AG04449 (cell line): ENCODE measurements around the gene KHDC4.
A peak's percentile ranks its signal among the peaks of the same experiment; 100 is the strongest.

Source experiments
- CTCF ChIA-PET: fragments of 350-600 bp; formaldehyde crosslinking; extraction: SDS; loops from one replicate; lab custom pipeline; 2021; ENCODE audit warnings: antibody characterized with exemption; lab: Yijun Ruan, JAX
- POLR2A ChIA-PET: fragments of 400-600, 350-600 bp; formaldehyde crosslinking; extraction: SDS; loops from one replicate; lab custom pipeline; 2020; ENCODE audit warnings: antibody characterized with exemption, inconsistent platforms; lab: Yijun Ruan, JAX
- DNase-seq: peaks from one replicate; pipeline ENCODE4 v3.0.0-alpha.2; 2010; ENCODE audit warnings: low read depth, low spot score
- H3K4me3 ChIP-seq: 2 replicates; pipeline ENCODE4 v1.5.1; 2011; ENCODE audit warnings: low read depth, mild to moderate bottlenecking, control low read depth, low read length
- TF ChIP-seq, protein P1 (sequence below): IDR thresholded peaks from one replicate; pipeline ENCODE4 v1.5.1; 2011; ENCODE audit warnings: mild to moderate bottlenecking, moderate library complexity, low read length, control low read depth, inconsistent platforms; ENCODE audit not compliant: insufficient read depth; ENCODE audit errors: missing control alignments

The KHDC4 gene

DNA sequence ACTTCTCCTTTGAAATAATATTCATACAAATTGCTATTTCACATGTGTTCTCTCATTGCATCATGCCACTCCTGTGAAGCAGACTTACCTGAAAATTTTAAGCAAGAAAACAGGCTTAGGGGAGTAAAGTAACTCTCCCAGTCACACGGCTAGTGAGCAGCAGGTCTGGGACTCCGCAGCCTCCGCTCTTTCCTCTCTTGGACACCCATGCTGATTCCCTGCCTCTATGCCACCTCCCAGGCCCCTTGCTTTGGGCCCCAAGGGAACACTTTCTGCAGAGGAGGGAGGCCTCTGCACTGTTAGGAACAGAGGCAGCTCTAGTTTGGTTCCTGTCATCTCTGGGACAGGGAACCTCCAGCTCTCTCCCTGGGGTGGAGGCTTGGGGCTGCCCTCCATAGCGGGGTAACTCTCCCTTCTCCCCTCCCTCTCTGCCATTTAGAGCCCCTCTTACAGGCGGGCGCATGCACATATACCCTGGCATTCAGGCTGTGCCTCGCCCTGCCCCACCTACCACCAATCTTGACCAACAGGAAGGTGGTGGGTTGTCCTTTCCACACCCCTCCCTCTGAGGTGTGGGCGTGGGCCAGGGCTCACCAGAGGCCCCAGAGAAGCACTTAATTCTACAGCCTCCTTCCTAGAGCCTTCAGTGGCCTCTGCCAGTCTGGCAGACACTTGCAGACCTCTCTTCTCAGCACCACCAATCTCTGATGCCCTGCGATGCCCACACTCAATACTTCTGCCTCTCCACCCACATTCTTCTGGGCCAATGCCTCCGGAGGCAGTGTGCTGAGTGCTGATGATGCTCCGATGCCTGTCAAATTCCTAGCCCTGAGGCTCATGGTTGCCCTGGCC is 7.0 kb upstream of the KHDC4 start, which contains the start of gene RXFP4:
RXFP4 (plus strand) TSS at position 646 of the 852 bp plus-strand sequence; CDS start at position 718, 72 bp downstream.
- TF ChIP-seq, protein P1, sequence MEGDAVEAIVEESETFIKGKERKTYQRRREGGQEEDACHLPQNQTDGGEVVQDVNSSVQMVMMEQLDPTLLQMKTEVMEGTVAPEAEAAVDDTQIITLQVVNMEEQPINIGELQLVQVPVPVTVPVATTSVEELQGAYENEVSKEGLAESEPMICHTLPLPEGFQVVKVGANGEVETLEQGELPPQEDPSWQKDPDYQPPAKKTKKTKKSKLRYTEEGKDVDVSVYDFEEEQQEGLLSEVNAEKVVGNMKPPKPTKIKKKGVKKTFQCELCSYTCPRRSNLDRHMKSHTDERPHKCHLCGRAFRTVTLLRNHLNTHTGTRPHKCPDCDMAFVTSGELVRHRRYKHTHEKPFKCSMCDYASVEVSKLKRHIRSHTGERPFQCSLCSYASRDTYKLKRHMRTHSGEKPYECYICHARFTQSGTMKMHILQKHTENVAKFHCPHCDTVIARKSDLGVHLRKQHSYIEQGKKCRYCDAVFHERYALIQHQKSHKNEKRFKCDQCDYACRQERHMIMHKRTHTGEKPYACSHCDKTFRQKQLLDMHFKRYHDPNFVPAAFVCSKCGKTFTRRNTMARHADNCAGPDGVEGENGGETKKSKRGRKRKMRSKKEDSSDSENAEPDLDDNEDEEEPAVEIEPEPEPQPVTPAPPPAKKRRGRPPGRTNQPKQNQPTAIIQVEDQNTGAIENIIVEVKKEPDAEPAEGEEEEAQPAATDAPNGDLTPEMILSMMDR, result no peak
- POLR2A ChIA-PET, result interaction anchor here (0.9 to 1.6 kb wide), 4 partner anchors 10 to 42 kb away, joined by 3 to 5 read pairs (median 4); no protein-coding TSS in a partner anchor
- no peak within 1 kb of the TSS for H3K4me3 ChIP-seq
- CTCF ChIA-PET, result interaction anchor here (1.0 to 1.7 kb wide), 3 partner anchors 43 to 60 kb away, joined by 3 to 21 read pairs (median 8); no protein-coding TSS in a partner anchor
- no peak for DNase-seq

DNA sequence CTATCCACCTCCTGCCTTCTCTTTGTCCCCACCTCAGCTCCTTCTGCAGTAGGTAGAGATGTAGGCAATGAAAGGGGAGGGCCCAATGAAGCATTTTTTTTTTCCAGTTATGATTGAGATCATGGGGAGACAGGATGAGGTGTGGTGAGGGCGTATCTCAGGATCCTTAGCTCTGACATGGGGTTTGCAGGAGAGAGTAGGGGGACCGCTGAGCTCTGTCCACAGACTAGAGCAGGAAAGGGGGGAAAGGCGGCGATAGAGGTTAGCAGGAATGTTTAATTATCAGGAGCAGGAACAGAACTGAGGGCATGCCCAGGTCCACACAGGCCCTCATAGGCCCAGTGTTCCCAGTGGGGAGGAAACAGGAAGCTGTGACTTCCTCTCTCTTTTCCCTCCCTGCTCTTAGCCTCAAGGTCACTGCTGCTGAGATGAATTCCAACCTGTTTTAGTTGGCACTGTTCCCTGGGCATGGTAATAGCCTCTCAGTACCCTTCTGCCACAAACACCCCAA is 6.3 kb upstream of the KHDC4 start:
- ChIA-PET CTCF (interaction anchor here (1.0 to 1.7 kb wide), 3 partner anchors 44 to 60 kb away, joined by 3 to 21 read pairs (median 8); no protein-coding TSS in a partner anchor), POLR2A (interaction anchor here (0.5 to 1.6 kb wide), 5 partner anchors 10 to 100 kb away, joined by 3 to 5 read pairs (median 3); no protein-coding TSS in a partner anchor)
- no peak for DNase-seq
- TF ChIP-seq, protein P1, result no peak
- H3K4me3 ChIP-seq, result no peak overlapping the region

DNA sequence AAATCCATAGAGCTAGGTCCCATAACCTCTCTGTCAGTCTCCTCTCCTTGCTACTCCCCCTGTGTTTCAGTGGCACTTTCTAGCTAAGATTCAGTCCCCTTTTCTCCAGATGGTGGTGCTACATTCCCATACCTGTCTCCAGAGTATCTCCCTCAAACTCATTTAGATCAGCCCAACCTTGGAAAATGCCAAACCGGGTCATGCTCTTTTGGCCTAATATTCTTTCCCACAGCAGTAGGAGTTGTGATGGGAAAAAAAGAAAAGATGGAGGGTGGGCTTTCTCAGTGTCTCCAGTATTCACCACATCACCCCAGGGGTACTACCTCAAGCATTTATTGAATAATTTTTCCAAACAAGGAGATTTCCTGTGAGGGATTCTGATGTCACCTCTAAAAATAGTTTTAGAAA is 4.0 kb upstream of the KHDC4 start:
- POLR2A ChIA-PET, result interaction anchor here (0.7 to 1.7 kb wide), 5 partner anchors 18 to 52 kb away, joined by 3 to 6 read pairs (median 3); partner anchors contain the start of gene ARHGEF2
- no peak for DNase-seq
- CTCF ChIA-PET, result interaction anchor here (0.6 to 3.5 kb wide), 21 partner anchors 8 to 158 kb away, joined by 3 to 102 read pairs (median 4); partner anchors contain the start of gene MEX3A
- TF ChIP-seq, protein P1, result peak; percentile 66
- H3K4me3 ChIP-seq, result no peak overlapping the region

DNA sequence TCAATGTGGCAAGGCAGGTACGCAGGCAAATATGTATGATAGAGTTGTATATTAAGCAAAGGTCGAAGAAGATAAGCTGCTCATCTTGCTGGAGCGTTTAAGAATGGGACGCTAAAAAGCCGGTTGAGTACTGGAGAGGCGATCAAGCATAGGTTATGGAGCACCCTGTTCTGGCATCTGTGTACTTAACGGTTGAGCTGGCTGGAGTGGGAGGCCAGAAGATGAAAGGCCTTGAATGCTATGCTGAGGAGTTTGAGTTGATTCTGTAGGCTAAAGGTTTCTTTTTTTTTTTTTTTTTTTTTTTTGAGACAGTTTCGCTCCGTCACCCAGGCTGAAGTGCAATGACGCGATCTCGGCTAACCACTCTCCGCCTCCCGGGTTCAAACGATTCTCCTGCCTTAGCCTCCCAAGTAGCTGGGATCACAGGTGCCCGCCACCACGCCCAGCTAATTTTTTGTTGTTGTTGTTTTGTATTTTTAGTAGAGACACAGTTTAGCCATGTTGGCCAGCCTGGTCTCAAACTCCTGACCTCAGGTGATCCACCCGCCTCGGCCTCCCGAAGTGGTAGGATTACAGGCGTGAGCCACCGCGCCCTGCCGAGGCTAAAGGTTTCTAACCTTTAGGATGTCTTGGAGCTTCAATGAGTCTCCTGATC is 850 bp upstream of the KHDC4 start:
- ChIA-PET CTCF (interaction anchor here (1.2 to 4.2 kb wide), 5 partner anchors 14 to 131 kb away, joined by 3 to 60 read pairs (median 4); no protein-coding TSS in a partner anchor), POLR2A (interaction anchor here (0.8 to 1.4 kb wide), 4 partner anchors 8 to 42 kb away, joined by 3 to 5 read pairs (median 4); no protein-coding TSS in a partner anchor)
- no peak for DNase-seq
- H3K4me3 ChIP-seq, result peak overlapping the region; percentile 90
- TF ChIP-seq, protein P1, result no peak

DNA sequence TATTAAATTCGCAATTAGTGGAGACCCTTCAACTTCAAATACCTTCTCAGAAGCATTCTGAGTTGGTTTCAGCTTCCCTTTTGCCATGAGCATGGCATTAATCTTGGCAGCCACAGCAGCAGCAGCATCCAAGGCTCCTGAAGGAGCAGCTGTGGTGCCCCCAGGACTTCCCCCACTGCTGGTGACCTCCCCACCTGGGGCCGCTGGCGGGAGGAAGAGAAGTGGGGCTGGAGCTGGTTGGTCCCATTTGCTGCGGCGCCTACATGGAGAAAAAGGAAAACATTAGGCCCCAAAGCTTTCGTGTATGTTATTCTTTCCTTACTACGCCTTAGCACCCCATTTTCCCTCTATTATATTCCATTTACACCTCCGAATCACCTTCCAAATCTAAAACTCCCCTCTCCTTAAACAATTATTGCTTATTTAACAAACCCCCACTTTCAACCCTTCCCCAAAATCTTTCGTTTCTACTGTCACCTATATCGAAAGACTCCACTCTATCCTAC is 569 bp downstream of the KHDC4 start:
- CTCF ChIA-PET, result interaction anchor here (0.9 to 4.2 kb wide), 5 partner anchors 12 to 133 kb away, joined by 3 to 60 read pairs (median 5); no protein-coding TSS in a partner anchor
- POLR2A ChIA-PET, result interaction anchor here (0.6 to 1.4 kb wide), 8 partner anchors 11 to 144 kb away, joined by 3 to 6 read pairs (median 4); no protein-coding TSS in a partner anchor
- TF ChIP-seq, protein P1, result no peak
- no peak for DNase-seq
- peak overlapping the region; percentile 90 for H3K4me3 ChIP-seq
